Lung (tissue), 12 donors: ENCODE results near the gene PHLDB2. TPM values are rescaled to one million over a fixed set of nuclear protein-coding genes. Genes with fewer than 3 reads are reported as not detected.

ENCODE experiments used
- ATAC-seq: fragments of 200-7000 bp; cut with Tn5 transposase; one replicate; pipeline ENCODE4 v1.9.1; 2020; ENCODE audit warnings: moderate number of reproducible peaks; ENCODE audit not compliant: insufficient read depth, low FRiP score
- DNase-seq, 3 donors: peaks; one replicate each; pipeline ENCODE4 v3.0.0-alpha.2; 2013 to 2017
- H3K27ac ChIP-seq, 2 donors: one replicate each; pipeline ENCODE4 v1.5.1; 2013; ENCODE audit warnings: mild to moderate bottlenecking in 2 of 2, moderate library complexity in 2 of 2, control low read depth in 1 of 2, inconsistent platforms in 1 of 2, low read depth in 1 of 2, low read length in 1 of 2
- H3K27me3 ChIP-seq, 3 donors: one replicate each; pipeline ENCODE4 v1.5.1; 2013; ENCODE audit warnings: low read length in 2 of 3; ENCODE audit not compliant: control insufficient read depth in 3 of 3, insufficient read depth in 3 of 3
- H3K36me3 ChIP-seq, 4 donors: one replicate each; pipeline ENCODE4 v1.5.1; 2013; ENCODE audit warnings: low read length in 4 of 4, mild to moderate bottlenecking in 1 of 4, moderate library complexity in 1 of 4; ENCODE audit not compliant: control insufficient read depth in 4 of 4, insufficient read depth in 4 of 4
- H3K4me1 ChIP-seq, 5 donors: one replicate each; pipeline ENCODE4 v1.5.1; 2013; ENCODE audit warnings: low read length in 5 of 5, mild to moderate bottlenecking in 2 of 5, moderate library complexity in 1 of 5; ENCODE audit not compliant: control insufficient read depth in 5 of 5, insufficient read depth in 5 of 5
- H3K4me3 ChIP-seq: one replicate; pipeline ENCODE4 v1.5.1; 2013; ENCODE audit warnings: mild to moderate bottlenecking, control low read depth, moderate library complexity
- H3K9ac ChIP-seq, 2 donors: one replicate each; pipeline ENCODE4 v1.5.1; 2013; ENCODE audit warnings: low read length in 2 of 2, control low read depth in 1 of 2; ENCODE audit not compliant: insufficient read depth in 1 of 2
- H3K9me3 ChIP-seq, 4 donors: one replicate each; pipeline ENCODE4 v1.5.1; 2013; ENCODE audit warnings: low read length in 3 of 4, mild to moderate bottlenecking in 1 of 4, moderate library complexity in 1 of 4; ENCODE audit not compliant: control insufficient read depth in 4 of 4, insufficient read depth in 3 of 4
- WGBS, 2 donors: extraction: QIAGEN DNeasy Blood & Tissue Kit; methylation state at CpG; one replicate each; pipeline ENCODE4 v1.1.7; 2013; 5-methylcytosine and 5-hydroxymethylcytosine counted together
- polyA plus RNA-seq, 2 donors: library from polyadenylated mRNA; stranded (reverse); fragments of 200-250 nt; gene quantifications; one replicate each; pipeline ENCODE4 v1.2.1, GENCODE V29; 2013
- total RNA-seq, 2 donors: library from RNA; depleted of rRNA in 1 of 2; stranded (reverse); fragments of >200 nt in 1 of 2; gene quantifications; one replicate each; pipeline ENCODE4 v1.2.1, GENCODE V29; 2014 to 2021
- TF ChIP-seq, protein P1 (sequence below): IDR thresholded peaks from 2 replicates; pipeline ENCODE4 v1.5.1; 2012; ENCODE audit warnings: mild to moderate bottlenecking; ENCODE audit errors: control extremely low read depth, extremely low read depth
- donor health status: control.
- donor health status: control.
- donor health status: Bipolar disorder and iron deficiency.
- donor health status: healthy.
- donor health status: DM: yes; HTN: yes; CAD: no.

PHLDB2 gene
- total and polyA plus RNA-seq, 4 donors, result 14.4 to 58.1 (median 26.7) TPM

DNA sequence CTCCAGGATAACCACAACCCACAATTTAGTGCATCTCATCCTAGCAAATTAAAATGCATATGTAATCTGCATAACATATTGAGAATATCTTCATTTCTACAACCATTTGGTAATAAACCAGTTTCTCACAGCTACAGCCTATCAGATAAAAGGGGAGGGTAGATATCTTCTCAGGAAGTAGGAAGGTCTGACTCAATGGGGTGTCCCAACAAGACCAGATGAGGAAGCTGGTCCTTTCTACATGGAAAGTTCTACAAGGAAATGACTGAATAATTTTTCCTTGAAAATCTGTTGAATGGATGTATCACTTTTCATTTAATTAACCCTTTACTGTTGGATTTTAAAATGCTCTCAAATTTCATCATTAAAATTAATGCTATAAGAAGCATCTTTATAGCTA, 158.0 kb downstream of the PHLDB2 start:
- TF ChIP-seq, protein P1, sequence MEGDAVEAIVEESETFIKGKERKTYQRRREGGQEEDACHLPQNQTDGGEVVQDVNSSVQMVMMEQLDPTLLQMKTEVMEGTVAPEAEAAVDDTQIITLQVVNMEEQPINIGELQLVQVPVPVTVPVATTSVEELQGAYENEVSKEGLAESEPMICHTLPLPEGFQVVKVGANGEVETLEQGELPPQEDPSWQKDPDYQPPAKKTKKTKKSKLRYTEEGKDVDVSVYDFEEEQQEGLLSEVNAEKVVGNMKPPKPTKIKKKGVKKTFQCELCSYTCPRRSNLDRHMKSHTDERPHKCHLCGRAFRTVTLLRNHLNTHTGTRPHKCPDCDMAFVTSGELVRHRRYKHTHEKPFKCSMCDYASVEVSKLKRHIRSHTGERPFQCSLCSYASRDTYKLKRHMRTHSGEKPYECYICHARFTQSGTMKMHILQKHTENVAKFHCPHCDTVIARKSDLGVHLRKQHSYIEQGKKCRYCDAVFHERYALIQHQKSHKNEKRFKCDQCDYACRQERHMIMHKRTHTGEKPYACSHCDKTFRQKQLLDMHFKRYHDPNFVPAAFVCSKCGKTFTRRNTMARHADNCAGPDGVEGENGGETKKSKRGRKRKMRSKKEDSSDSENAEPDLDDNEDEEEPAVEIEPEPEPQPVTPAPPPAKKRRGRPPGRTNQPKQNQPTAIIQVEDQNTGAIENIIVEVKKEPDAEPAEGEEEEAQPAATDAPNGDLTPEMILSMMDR, result no peak
- H3K27ac ChIP-seq, result no peak overlapping the region
- H3K9me3 ChIP-seq, result no peaks in the 10 kb centered on the region
- no peak overlapping the region for H3K9ac ChIP-seq
- no peak for ATAC-seq
- DNase-seq, result no peak
- no peak overlapping the region for H3K4me3 ChIP-seq
- H3K36me3 ChIP-seq, result no peaks in the 10 kb centered on the region
- peaks cover 0 to 32% (median 2%) of the 10 kb centered on the region in 5 donors for H3K4me1 ChIP-seq
- no peaks in the 10 kb centered on the region for H3K27me3 ChIP-seq

DNA sequence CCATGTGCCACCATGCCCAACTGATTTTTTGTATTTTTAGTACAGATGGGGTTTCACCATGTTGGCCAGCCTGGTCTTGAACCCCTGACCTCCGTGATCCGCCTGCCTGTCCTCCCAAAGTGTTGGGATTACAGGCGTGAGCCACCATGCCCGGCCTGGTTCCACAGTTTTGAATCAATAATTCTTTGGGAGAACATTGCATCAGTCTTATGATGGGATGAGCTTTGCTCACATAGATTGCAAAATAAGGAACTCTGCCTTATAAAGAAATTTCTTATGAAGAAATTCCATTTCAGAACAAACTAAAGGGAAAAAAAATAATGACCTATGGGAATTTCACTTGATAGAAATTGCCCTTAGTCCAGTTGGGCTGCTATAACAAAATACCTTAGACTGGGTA, 159.6 kb downstream of the PHLDB2 start:
- Histone ChIP-seq H3K9me3 (no peaks in the 10 kb centered on the region), H3K27me3 (no peaks in the 10 kb centered on the region), H3K4me1 (peaks cover 0 to 18% (median 0%) of the 10 kb centered on the region in 5 donors), H3K9ac (no peak overlapping the region), H3K4me3 (no peak overlapping the region), H3K27ac (no peak overlapping the region), H3K36me3 (no peaks in the 10 kb centered on the region)
- DNase-seq, result no peak
- TF ChIP-seq, protein P1, result no peak
- 95 to 98% methylated on average over 4 of the region's 4 CpGs for WGBS, 2 donors
- no peak for ATAC-seq

DNA sequence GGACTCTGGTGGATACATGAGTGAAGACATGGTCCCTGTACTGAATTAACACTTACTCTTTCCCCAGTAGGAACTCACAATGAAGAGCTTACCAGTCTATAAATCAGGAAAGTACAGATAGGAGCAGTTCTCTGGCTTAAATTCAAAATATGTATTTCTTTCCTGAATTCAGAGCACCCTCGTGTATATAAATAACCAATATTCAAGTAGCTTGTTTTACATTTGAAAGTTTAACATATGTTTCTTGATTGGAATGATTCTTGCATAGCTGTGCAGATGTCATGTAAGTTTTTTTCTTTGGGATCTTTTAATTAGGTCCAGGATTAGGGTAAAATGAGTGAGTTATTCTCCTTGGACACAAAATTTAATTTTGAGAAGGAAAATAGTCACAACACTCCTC, 160.7 kb downstream of the PHLDB2 start:
- no peaks in the 10 kb centered on the region for H3K36me3 ChIP-seq
- no peak for DNase-seq
- H3K4me1 ChIP-seq, result peaks cover 0 to 18% (median 0%) of the 10 kb centered on the region in 5 donors
- WGBS, 2 donors, result 82 to 85% methylated on average over 1 of the region's 1 CpG
- no peak overlapping the region for H3K4me3 ChIP-seq
- no peak for ATAC-seq
- H3K9ac ChIP-seq, result no peak overlapping the region
- no peak overlapping the region for H3K27ac ChIP-seq
- no peaks in the 10 kb centered on the region for H3K27me3 ChIP-seq
- TF ChIP-seq, protein P1, result no peak
- H3K9me3 ChIP-seq, result no peaks in the 10 kb centered on the region

DNA sequence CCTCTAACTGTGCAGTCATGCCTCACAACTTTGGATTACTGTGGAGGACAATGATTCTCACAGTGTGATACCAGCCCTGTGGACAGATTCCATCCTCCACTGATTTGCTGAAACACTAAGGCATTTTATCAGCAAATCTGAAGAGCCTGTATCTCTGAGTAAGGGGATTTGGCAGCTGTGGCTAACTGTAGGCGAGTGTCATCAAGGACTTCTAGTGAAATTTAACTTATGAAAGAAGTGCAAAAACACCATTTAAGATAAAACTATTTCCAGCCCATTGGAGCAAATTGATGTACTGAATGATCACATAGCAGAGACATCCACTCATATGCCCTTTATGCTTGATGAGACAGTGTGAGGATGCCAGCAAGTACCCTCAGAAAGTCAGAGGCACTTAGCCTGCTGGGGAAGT, 161.6 kb downstream of the PHLDB2 start:
- TF ChIP-seq, protein P1, result no peak
- ATAC-seq, result no peak
- H3K36me3 ChIP-seq, result no peaks in the 10 kb centered on the region
- H3K27me3 ChIP-seq, result no peaks in the 10 kb centered on the region
- peaks cover 0 to 12% (median 0%) of the 10 kb centered on the region in 5 donors for H3K4me1 ChIP-seq
- DNase-seq, result no peak
- no peak overlapping the region for H3K27ac ChIP-seq
- 90 to 97% methylated on average over 1 of the region's 1 CpG for WGBS, 2 donors
- H3K9me3 ChIP-seq, result no peaks in the 10 kb centered on the region
- H3K4me3 ChIP-seq, result no peak overlapping the region
- no peak overlapping the region for H3K9ac ChIP-seq
